Stimulated activated CD8-positive, alpha-beta memory T cell treated with anti-CD3 and anti-CD28 coated beads, Interleukin-12 subunit alpha, Interleukin-12 subunit beta, amount 100 ng/mL, for 4 hours (primary cell): Measurements from ENCODE around the gene HYAL3.
"Not testable (repeated sequence)": the region's sequence is repeated elsewhere in the genome, so short reads cannot be mapped to it uniquely, and the experiment has no call there.

Experiments
- DNase-seq: peaks from one replicate; pipeline ENCODE4 v3.0.0-alpha.2; 2020; ENCODE audit warnings: low read depth

The HYAL3 gene

DNA sequence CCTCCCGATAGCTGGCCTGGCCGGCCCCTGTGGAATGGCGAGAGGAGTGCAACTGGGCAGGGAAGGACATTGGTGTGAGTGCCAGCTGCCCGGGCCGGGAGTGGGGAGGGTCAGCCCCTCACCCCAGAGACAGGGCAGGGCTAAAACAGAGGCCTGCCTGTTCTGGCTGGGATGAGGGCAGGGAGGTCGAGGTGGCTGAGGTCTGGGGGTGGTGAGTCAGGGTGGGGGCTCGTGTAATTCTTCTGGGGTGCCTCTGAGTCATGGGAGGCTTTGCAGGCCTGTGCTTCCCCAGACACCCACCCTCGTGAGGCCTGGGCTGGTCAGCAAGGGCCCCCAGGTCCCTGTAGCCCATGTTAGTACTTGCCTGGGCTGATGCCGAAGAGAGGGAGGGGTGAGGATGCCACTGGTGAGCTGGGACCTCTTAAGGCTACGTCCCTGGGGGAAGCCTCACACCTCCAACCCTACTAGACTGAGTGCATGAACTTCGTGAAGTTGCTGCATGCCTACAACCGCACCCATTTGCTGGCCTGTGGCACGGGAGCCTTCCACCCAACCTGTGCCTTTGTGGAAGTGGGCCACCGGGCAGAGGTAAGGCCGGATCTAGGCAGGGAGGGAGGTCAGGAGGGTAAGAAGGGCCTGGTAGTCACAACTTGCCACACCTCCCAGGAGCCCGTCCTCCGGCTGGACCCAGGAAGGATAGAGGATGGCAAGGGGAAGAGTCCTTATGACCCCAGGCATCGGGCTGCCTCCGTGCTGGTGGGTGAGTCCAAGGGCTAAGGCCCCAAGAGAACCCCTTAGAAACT, 28.6 kb downstream of the HYAL3 start:
- DNase-seq = no peak

DNA sequence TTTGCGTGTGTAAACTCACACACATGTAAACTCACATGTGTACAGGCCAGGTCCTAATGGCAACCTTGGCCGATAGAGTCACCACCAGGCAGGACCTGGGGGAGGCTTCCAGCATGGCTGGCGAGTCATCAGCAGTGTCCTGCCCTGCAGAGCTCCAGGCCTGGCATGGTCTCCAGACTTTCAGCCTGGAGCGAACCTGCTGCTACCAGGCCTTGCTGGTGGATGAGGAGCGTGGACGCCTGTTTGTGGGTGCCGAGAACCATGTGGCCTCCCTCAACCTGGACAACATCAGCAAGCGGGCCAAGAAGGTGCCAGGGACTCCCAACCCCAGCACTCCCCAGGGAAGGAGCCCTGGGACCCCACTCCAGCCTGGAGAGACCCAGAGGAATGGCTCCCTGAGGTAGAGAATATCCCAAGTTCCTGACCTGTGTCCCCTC, 29.2 kb downstream of the HYAL3 start:
- no peak for DNase-seq

DNA sequence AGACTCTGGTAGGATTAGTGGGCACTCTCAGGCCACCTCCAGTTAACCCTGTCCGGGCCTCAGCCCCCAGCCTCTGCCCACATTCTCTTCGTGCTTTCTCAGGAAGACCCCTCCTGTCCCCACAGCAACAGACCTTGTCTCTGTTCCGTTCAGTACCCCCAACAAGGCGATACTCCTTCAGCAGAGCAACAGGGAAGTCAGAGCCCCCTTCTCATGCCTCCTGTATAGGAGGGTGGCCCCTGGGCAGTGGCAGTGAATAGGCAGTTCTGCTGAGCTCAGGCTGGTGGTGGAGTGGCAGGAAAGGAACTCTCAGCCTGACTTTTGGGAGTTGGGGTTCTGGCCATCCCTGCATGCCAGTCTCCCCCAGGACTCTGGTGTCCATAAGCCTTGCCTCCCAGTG, 29.7 kb downstream of the HYAL3 start:
- no peak for DNase-seq

- DNase-seq = no peak
These were observed 30.3 kb downstream of the HYAL3 start, which contains the start of gene SEMA3B for GRCh38 chr3:50268703-50269451. SEMA3B (plus strand) TSS chr3:50269147; CDS start chr3:50269241, 94 bp downstream.

DNA sequence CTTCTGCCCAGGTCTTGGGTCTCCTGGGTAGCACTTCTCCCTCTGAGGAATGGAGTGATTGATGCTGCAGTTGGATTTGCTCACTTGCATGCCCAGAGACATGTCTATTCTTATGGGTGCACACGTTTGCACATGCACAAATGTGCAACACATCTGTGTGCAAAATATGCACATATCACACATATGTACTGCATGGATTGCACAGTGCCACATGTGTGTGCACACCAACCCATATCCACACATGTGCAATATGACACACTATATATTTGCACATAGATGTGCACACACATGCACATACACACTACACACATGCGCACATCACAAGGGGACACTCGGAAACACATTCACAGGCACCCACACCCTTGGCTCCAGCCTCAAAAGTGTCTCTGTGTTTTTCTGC, 30.9 kb downstream of the HYAL3 start:
- no peak for DNase-seq

DNA sequence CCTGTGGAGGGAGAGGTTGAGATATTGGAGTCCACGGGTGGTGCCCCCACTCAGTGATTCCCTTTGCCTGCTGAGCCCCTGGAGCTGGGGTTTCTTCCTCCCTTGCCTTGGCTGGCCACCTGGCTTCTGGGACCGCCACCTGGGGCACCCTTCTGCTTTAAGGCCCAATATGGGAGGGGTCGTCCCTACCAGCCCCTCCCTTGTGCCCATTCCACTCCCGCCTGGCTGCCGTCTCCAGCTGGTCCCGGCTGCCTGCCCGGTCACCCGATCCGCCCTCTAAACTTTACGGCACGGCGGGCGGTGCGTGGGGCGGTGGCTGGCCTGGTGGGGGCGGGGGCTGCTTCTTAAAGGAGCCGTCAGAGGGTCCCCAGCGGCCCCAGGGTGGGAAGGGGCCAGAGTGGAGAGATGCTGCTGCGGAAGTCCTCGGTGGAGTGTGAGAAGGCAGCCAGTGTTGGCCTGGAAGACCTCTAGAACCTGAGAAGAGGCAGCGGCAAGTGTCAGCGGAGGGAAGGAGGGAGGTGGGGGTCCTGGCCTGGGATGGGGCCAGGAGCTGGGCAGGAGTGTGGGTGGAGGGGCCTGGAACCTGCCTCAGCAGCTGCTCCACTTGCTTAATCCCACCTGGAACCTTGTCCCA, 31.8 kb downstream of the HYAL3 start:
- DNase-seq = no peak

GRCh38 chr3:50266836-50267235, 32.4 kb downstream of the HYAL3 start:
- no peak for DNase-seq

GRCh38 chr3:50266017-50266416, 33.2 kb downstream of the HYAL3 start:
- no peak for DNase-seq

- DNase-seq = no peak
These were observed 33.6 kb downstream of the HYAL3 start for GRCh38 chr3:50265571-50265970.

DNA sequence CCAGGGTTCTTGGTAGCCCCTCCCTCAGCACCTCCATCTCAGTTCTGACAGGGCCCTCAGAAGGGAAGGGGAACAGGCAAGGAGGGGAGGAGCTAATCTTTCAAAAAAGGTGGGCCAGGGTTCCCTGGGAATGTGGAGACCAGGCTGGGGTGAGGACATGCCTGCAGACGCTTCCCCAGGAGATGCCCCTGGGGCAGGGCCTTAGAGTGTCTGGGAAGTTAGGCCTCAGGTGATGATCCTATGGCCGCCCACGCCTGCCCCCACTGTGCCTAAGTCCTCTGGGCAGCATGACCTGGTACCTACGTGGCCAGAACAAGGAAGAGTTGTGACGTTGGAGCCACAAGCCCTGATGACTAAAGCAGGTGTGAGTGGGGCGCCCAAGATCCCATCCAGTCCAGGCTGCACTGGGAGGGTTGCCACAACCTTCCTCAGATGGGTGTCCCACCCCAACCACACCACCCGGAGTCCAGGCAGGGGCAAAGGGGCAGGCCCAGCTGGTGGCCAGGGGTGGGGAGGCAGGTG, 34.2 kb downstream of the HYAL3 start:
- DNase-seq = no peak

DNA sequence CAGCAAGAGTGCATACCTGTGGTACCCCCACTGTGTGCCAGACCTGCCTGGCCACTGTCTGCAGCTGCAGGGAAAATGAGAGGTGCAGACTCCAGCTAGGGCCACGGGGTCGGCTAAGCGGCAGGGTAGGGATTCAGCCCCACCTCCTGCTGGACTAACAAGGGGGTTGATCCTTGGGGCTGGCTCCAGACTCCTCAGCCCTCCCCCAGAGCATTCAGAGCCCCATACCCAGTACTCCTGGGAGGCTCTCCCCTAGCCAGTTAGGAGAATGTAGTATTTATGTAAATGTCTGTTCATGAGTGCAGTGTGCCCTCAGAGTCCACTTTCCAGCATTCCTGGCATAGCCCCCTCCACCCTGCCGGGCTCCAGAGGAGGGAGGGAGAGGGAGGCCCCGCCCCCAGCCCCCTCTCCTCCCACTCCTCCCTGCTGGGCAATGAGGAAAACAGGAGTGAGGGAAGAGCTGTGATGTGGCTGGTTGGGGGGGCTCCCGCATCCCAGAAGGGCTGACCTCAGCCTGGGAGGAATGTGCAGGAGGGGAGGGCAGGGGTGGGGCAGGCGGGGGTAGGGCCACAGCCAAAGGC, 34.7 kb downstream of the HYAL3 start:
- no peak for DNase-seq

DNA sequence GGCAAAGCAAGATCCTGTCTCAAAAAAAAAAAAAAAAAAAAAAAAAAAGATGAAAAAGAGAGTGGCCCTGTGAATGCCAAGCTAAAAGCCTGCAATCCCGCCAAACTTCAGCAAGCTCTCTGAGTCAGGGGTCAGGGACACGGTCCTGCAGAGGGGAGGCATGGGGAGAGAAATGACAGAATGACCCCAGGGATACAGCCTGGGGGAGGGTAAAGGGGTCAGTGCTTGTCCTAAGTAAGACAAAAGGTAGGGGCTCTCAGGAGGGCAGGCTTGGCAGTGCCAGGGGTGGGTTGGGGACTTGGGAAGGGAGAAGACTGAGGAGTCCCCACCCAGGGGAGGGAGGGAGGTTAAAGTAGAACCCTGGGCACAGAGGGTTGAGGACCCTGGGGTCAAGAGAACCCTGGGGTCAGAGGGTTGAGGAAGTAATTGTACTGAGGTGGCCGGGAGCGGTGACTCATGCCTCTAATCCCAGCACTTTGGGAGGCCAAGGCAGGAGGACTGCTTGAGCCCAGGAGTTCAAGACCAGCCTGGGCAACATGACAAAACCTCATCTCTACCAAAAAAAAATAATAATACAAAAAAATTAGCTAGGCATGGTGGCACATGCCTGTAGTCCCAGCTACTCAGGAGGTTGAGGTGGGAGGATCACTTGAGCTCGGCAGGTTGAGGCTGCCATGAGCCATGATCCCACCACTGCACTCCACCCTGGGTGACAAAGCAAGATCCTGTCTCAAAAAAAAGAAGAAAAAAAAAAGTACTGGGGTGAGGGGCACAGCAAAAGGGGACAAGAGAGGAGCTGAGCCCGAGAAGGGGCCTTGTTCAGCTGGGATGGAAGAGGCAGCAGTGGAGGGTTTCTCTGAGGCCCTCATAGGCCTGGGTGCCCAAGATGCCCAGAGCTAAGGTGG, 35.5 kb downstream of the HYAL3 start:
- no peak for DNase-seq

DNA sequence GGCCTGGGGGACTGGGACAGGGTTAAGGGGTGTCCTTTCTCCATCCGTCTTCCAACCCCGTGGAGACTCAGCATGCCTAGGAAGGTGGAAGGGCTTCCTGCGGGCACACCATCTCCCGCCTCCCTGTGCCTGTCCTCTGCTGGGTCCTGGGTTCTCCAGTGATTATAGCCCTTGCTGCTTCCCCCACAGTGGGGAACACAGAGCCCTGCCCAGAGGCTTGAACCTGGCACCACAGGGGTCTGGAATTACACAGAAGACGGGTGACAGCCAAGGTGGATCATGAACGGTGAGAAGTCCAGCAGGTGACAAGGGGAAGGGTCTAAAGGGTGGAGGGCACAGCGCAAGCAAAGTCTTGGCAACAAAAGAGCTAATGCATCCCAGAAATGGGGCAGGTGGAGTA, 36.4 kb downstream of the HYAL3 start:
- no peak for DNase-seq

GRCh38 chr3:50262200-50262599, 37.0 kb downstream of the HYAL3 start:
- DNase-seq = not testable (repeated sequence)

DNA sequence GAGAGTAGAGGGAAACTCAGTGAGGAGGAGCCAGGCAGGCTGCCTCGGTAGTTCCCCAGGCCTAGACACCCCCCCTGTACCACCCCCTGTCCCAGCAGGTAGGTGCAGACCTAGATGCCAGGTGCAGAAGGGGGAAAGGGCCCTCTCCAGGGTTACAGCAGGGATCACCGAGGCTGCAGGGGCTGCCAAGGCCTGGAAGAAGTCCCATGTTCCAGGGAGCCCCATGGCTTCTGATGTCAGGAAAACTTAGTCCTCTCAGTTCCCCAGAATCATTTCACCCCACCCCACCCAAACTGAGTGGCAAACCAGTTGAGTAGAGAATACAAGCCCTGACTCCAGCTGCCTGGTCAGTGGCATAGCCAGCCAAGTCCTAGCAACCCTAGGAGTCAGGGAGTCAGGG, 37.7 kb downstream of the HYAL3 start:
- no peak for DNase-seq

GRCh38 chr3:50260942-50261441, 38.2 kb downstream of the HYAL3 start:
- DNase-seq = no peak

GRCh38 chr3:50260027-50260941, 38.9 kb downstream of the HYAL3 start:
- peak; percentile 71 for DNase-seq

DNA sequence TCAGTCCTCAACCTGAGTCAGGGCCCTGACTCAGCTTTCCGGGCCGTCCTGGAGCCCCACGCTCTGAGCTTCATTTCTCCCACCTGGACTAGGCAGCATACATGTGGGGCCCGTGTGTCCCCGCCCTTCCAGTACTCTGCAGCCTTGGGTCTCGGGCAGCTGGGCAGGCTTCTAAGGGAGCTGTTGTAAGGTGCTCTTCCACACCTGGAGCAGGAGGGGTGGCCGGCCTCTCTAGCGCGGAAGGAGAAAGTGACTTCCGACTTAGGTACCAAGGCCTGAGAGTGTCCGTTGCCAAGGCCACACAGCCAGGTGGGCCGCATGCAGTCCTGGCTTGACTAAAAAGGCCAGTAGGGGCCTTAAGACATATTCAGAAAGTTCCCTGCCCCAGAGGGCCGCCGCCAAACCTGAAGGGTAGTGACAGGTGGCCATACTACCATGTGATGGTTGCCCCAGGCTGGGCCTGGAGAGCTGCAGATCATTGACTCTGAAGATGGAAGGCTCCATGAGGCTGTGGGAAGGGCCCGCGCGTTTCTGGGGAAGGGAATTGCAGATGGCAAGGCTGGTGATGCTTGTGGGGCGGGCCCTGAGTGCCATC, 39.7 kb downstream of the HYAL3 start:
- no peak for DNase-seq

DNA sequence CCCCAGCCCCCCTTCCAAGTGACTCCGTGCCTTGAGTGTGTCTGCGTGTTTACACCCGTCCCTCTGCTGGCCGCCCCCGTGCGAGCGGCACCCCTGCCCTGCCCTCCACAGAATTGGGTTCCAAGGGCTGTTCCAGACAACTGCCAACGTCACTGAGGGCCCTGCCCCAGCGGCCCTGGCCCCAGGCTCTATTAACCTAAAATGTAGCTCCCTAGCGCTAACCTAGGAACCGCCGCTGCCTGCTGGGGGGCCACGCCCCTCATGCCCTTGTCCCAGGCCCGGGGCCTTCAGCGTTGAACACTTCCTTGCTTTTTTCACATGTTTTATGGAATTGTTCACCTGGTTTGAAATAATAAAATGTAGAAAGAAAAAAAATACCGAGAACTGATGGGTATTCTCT, 40.2 kb downstream of the HYAL3 start:
- no peak for DNase-seq
